HEK293 (cell line): ENCODE measurements around the gene GALNT10.

Experiments used
- CTCF ChIA-PET: fragments of 350-600 bp; formaldehyde crosslinking; extraction: SDS; loops from one replicate; lab custom pipeline; 2021; ENCODE audit warnings: antibody characterized with exemption; lab: Yijun Ruan, JAX
- POLR2A ChIA-PET: fragments of 300-600 bp; formaldehyde crosslinking; extraction: SDS; loops from one replicate; lab custom pipeline; 2020; ENCODE audit warnings: antibody characterized with exemption, inconsistent platforms; lab: Yijun Ruan, JAX
- H3K27ac ChIP-seq: fragments of 200-500 bp; sonication (Bioruptor generic); 2 replicates; pipeline ENCODE4 v1.5.1; 2014; ENCODE audit warnings: low read depth, low read length, control low read depth, inconsistent platforms; ENCODE audit errors: extremely low read depth
- H3K36me3 ChIP-seq, 2 experiments: fragments of 200-500 bp in 1 of 2; sonication (Bioruptor generic) in 1 of 2; 1 replicate in 1 of 2; 2 replicates in 1 of 2; pipeline ENCODE4 v1.5.1; 2014 to 2017; ENCODE audit warnings: inconsistent platforms in 2 of 2, low read length in 2 of 2; ENCODE audit not compliant: control insufficient read depth in 2 of 2, insufficient read depth in 1 of 2
- H3K4me1 ChIP-seq: fragments of 200-500 bp; sonication (Bioruptor generic); 2 replicates; pipeline ENCODE4 v1.5.1; 2014; ENCODE audit warnings: mild to moderate bottlenecking, low read length, inconsistent platforms; ENCODE audit not compliant: control insufficient read depth, insufficient read depth
- H3K4me3 ChIP-seq: 2 replicates; pipeline ENCODE4 v1.5.1; 2011; ENCODE audit warnings: low read depth, mild to moderate bottlenecking, control low read depth, low read length, moderate library complexity
- H3K9me3 ChIP-seq: fragments of 200-500 bp; sonication (Bioruptor generic); 2 replicates; pipeline ENCODE4 v1.5.1; 2014; ENCODE audit warnings: low read depth, low read length, inconsistent platforms; ENCODE audit not compliant: control insufficient read depth, insufficient read depth
- ATF2 ChIP-seq: fragments of 450-650 bp; formaldehyde crosslinking; IDR thresholded peaks from 2 replicates; pipeline ENCODE4 v1.5.1; 2016; ENCODE audit warnings: missing biosample characterization, missing genetic modification characterization, low read depth
- EGR2 ChIP-seq: fragments of 450-650 bp; formaldehyde crosslinking; IDR thresholded peaks from 2 replicates; pipeline ENCODE4 v1.5.1; 2016; ENCODE audit warnings: low read depth, missing biosample characterization, missing genetic modification characterization
- GLIS2 ChIP-seq: fragments of 450-650 bp; formaldehyde crosslinking; IDR thresholded peaks from 2 replicates; pipeline ENCODE4 v1.5.1; 2016; ENCODE audit warnings: missing biosample characterization, missing genetic modification characterization
- HOXA7 ChIP-seq: sonication (generic); formaldehyde crosslinking; IDR thresholded peaks from 2 replicates; pipeline ENCODE4 v1.8.1; 2022; ENCODE audit warnings: missing genetic modification reagents, borderline replicate concordance
- KLF7 ChIP-seq: fragments of 450-650 bp; formaldehyde crosslinking; IDR thresholded peaks from 2 replicates; pipeline ENCODE4 v1.5.1; 2016; ENCODE audit warnings: missing biosample characterization, missing genetic modification characterization, borderline replicate concordance
- PRDM1 ChIP-seq: fragments of 450-650 bp; formaldehyde crosslinking; IDR thresholded peaks from 2 replicates; pipeline ENCODE4; 2016; ENCODE audit warnings: missing biosample characterization, missing genetic modification characterization
- YY1 ChIP-seq: fragments of 450-650 bp; formaldehyde crosslinking; IDR thresholded peaks from 2 replicates; pipeline ENCODE4 v1.5.1; 2018; ENCODE audit warnings: missing biosample characterization, missing genetic modification characterization
- YY2 ChIP-seq: fragments of 450-650 bp; formaldehyde crosslinking; IDR thresholded peaks from 2 replicates; pipeline ENCODE4 v1.5.1; 2016; ENCODE audit warnings: missing biosample characterization, missing genetic modification characterization
- ZBTB44 ChIP-seq: fragments of 450-650 bp; IDR thresholded peaks from 2 replicates; pipeline ENCODE4 v1.5.1; 2018; ENCODE audit warnings: missing biosample characterization, mild to moderate bottlenecking, missing genetic modification characterization
- ZNF140 ChIP-seq: fragments of 450-650 bp; formaldehyde crosslinking; IDR thresholded peaks from 2 replicates; pipeline ENCODE4 v1.5.1; 2016; ENCODE audit warnings: missing biosample characterization, missing genetic modification characterization
- ZNF148 ChIP-seq: fragments of 450-650 bp; formaldehyde crosslinking; IDR thresholded peaks from 2 replicates; pipeline ENCODE4 v1.5.0; 2017; ENCODE audit warnings: missing biosample characterization, missing genetic modification characterization, borderline replicate concordance
- ZNF16 ChIP-seq: fragments of 450-650 bp; formaldehyde crosslinking; IDR thresholded peaks from 2 replicates; pipeline ENCODE4 v1.5.1; 2016; ENCODE audit warnings: low read depth, missing biosample characterization, missing genetic modification characterization
- ZNF184 ChIP-seq: fragments of 450-650 bp; IDR thresholded peaks from 2 replicates; pipeline ENCODE4 v1.5.1; 2018; ENCODE audit warnings: missing biosample characterization, mild to moderate bottlenecking, missing genetic modification characterization
- ZNF223 ChIP-seq: fragments of 450-650 bp; formaldehyde crosslinking; IDR thresholded peaks from 2 replicates; pipeline ENCODE4 v1.5.1; 2016; ENCODE audit warnings: missing biosample characterization, missing genetic modification characterization
- ZNF335 ChIP-seq: fragments of 450-650 bp; formaldehyde crosslinking; conservative IDR thresholded peaks from 2 replicates; pipeline ENCODE4 v1.5.1; 2016; ENCODE audit warnings: missing biosample characterization, missing genetic modification characterization
- ZNF341 ChIP-seq: fragments of 450-650 bp; formaldehyde crosslinking; IDR thresholded peaks from 2 replicates; pipeline ENCODE4; 2016; ENCODE audit warnings: low read depth, missing biosample characterization, missing genetic modification characterization
- ZNF501 ChIP-seq: fragments of 450-650 bp; formaldehyde crosslinking; IDR thresholded peaks from 2 replicates; pipeline ENCODE4 v1.5.1; 2016; ENCODE audit warnings: missing biosample characterization, missing genetic modification characterization
- ZNF544 ChIP-seq: fragments of 450-650 bp; formaldehyde crosslinking; IDR thresholded peaks from 2 replicates; pipeline ENCODE4 v1.5.0; 2017; ENCODE audit warnings: missing biosample characterization, missing genetic modification characterization
- ZNF548 ChIP-seq: fragments of 450-650 bp; formaldehyde crosslinking; IDR thresholded peaks from 2 replicates; pipeline ENCODE4 v1.5.1; 2016; ENCODE audit warnings: missing biosample characterization, missing genetic modification characterization
- ZNF571 ChIP-seq: fragments of 450-650 bp; formaldehyde crosslinking; IDR thresholded peaks from 2 replicates; pipeline ENCODE4 v1.5.0; 2017; ENCODE audit warnings: missing biosample characterization, missing genetic modification characterization
- ZNF704 ChIP-seq: fragments of 450-650 bp; formaldehyde crosslinking; IDR thresholded peaks from 2 replicates; pipeline ENCODE4 v1.5.1; 2016; ENCODE audit warnings: missing biosample characterization, missing genetic modification characterization
- ZNF707 ChIP-seq: fragments of 450-650 bp; formaldehyde crosslinking; IDR thresholded peaks from 2 replicates; pipeline ENCODE4 v1.5.1; 2016; ENCODE audit warnings: missing biosample characterization, missing genetic modification characterization
- ZSCAN18 ChIP-seq: fragments of 450-650 bp; formaldehyde crosslinking; IDR thresholded peaks from 2 replicates; pipeline ENCODE4 v1.5.1; 2016; ENCODE audit warnings: missing biosample characterization, missing genetic modification characterization

GALNT10 gene

GRCh38 chr5:154223320-154223719, 32.8 kb downstream of the GALNT10 start (continued):
- no peak for TF ChIP-seq ATF2 (tag by site-specific recombination)
- no peak for TF ChIP-seq ZNF707 (tag by site-specific recombination)
- TF ChIP-seq ZNF704 (tag by site-specific recombination) = no peak
- no peak for TF ChIP-seq EGR2 (tag by site-specific recombination)
- peak; percentile 79 for TF ChIP-seq ZBTB44 (tag by site-specific recombination)
- no peak for TF ChIP-seq ZNF341 (tag by site-specific recombination)
- no peak for TF ChIP-seq GLIS2
- peak; percentile 87; the same call in 1 of the 2 replicates for TF ChIP-seq ZNF544 (tag by site-specific recombination)
- TF ChIP-seq YY1 = no peak
- no peak for TF ChIP-seq ZNF335 (tag by site-specific recombination)
- no peak for TF ChIP-seq ZNF548
- no peak for TF ChIP-seq ZNF16
- no peak for TF ChIP-seq ZNF223 (tag by site-specific recombination)
- no peak for TF ChIP-seq ZSCAN18 (tag by site-specific recombination)
- TF ChIP-seq KLF7 = no peak
- no peak for TF ChIP-seq ZNF140 (tag by site-specific recombination)
- no peak for TF ChIP-seq ZNF501 (tag by site-specific recombination)
- no peak for TF ChIP-seq ZNF571 (tag by site-specific recombination)
- TF ChIP-seq YY2 (tag by site-specific recombination) = no peak
- TF ChIP-seq HOXA7 = no peak

- CTCF ChIA-PET = no interaction called here
- Histone ChIP-seq H3K9me3 (no peaks in the 10 kb centered on the region), H3K27ac (no peak overlapping the region), H3K4me1 (no peaks in the 10 kb centered on the region)
- TF ChIP-seq ZNF184 (peak; percentile 99), ZNF148 (no peak), PRDM1 (tag by site-specific recombination) (no peak)
- TF ChIP-seq, all 188 proteins: peak for 1
- Histone ChIP-seq H3K4me3 (no peak overlapping the region), H3K36me3 (no peaks in the 10 kb centered on the region)
- POLR2A ChIA-PET = no interaction called here
Observed at GRCh38 chr5:154227090-154227489, 36.6 kb downstream of the GALNT10 start.
